Thymus (tissue), 11 donors: Measurements from ENCODE around the gene RNF5. TPM values are rescaled to one million over a fixed set of nuclear protein-coding genes. Genes with fewer than 3 reads are reported as not detected.
A peak's percentile ranks its signal among the peaks of the same experiment; 100 is the strongest.

Source experiments
- DNase-seq, 9 donors: peaks; one replicate each; pipeline ENCODE4 v3.0.0-alpha.2; 2013; ENCODE audit warnings: low spot score in 9 of 9, low read depth in 6 of 9, missing footprints in 1 of 9
- H3K27ac ChIP-seq, 2 donors: one replicate each; pipeline ENCODE4 v1.5.1; 2013; ENCODE audit warnings: control low read depth in 1 of 2, low read depth in 1 of 2, low read length in 1 of 2, mild to moderate bottlenecking in 1 of 2, moderate library complexity in 1 of 2
- H3K27me3 ChIP-seq, 2 donors: one replicate each; pipeline ENCODE4 v1.5.1; 2013; ENCODE audit warnings: low read length in 1 of 2; ENCODE audit not compliant: control insufficient read depth in 2 of 2, insufficient read depth in 1 of 2
- H3K36me3 ChIP-seq, 2 donors: one replicate each; pipeline ENCODE4 v1.5.1; 2013; ENCODE audit warnings: low read length in 1 of 2, mild to moderate bottlenecking in 1 of 2, moderate library complexity in 1 of 2; ENCODE audit not compliant: control insufficient read depth in 2 of 2, insufficient read depth in 2 of 2
- H3K4me1 ChIP-seq, 2 donors: one replicate each; pipeline ENCODE4 v1.5.1; 2013; ENCODE audit warnings: low read length in 2 of 2; ENCODE audit not compliant: control insufficient read depth in 2 of 2, insufficient read depth in 2 of 2
- H3K4me3 ChIP-seq, 2 donors: one replicate each; pipeline ENCODE4 v1.5.1; 2013; ENCODE audit warnings: low read length in 2 of 2, control low read depth in 1 of 2, mild to moderate bottlenecking in 1 of 2
- H3K9me3 ChIP-seq, 2 donors: one replicate each; pipeline ENCODE4 v1.5.1; 2013; ENCODE audit warnings: low read length in 1 of 2, mild to moderate bottlenecking in 1 of 2; ENCODE audit not compliant: control insufficient read depth in 2 of 2, insufficient read depth in 1 of 2
- WGBS: extraction: QIAGEN DNeasy Blood & Tissue Kit; methylation state at CpG from one replicate; pipeline ENCODE4 v1.1.7; 2013; 5-methylcytosine and 5-hydroxymethylcytosine counted together
- polyA plus RNA-seq: library from polyadenylated mRNA; stranded (reverse); fragments of 200-250 nt; gene quantifications from one replicate; pipeline ENCODE4 v1.2.3, GENCODE V29; 2013
- total RNA-seq: library from RNA; stranded (reverse); fragments of 120-200 nt; gene quantifications from one replicate; pipeline ENCODE4 v1.2.4, GENCODE V29; 2013
- donor health status: healthy.

The RNF5 gene
- total and polyA plus RNA-seq, 2 donors, result 62.8 to 77.3 TPM

- no peak for DNase-seq
- WGBS, result 98% methylated on average over 11 of the region's 11 CpGs
- Histone ChIP-seq H3K9me3 (no peaks in the 10 kb centered on the region), H3K4me3 (no peak overlapping the region), H3K27ac (no peak overlapping the region), H3K4me1 (peaks cover 9 to 18% of the 10 kb centered on the region in 2 donors), H3K36me3 (peaks cover 53 to 56% of the 10 kb centered on the region in 2 donors), H3K27me3 (no peaks in the 10 kb centered on the region)
These were observed 7.9 kb upstream of the RNF5 start for GRCh38 chr6:32170294-32170693.

DNA sequence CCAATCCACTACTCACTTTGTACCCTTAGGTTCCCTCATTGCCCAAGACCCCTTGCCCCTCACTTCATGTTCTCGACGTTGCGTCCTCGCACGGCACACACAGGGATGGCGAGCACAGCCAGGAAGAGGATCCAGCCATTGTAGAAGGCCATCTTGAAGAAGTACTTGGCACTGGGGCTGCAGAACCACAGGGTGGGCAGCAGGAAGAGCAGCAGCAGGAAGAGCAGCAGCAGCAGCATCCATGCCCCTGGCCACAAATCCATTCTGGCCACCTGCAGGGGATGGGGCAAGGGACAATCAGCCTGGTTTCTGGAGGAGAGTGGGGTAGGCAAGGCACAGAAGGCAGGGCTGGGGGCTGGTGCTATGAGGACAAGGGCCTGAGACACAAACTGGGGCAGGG lies 7.0 kb upstream of the RNF5 start:
- Histone ChIP-seq H3K36me3 (peaks cover 47 to 51% of the 10 kb centered on the region in 2 donors), H3K4me1 (peaks cover 12 to 23% of the 10 kb centered on the region in 2 donors), H3K4me3 (no peak overlapping the region), H3K27ac (no peak overlapping the region), H3K9me3 (peaks cover 0 to 4% of the 10 kb centered on the region in 2 donors), H3K27me3 (no peaks in the 10 kb centered on the region)
- DNase-seq, result no peak
- 98% methylated on average over 6 of the region's 6 CpGs for WGBS

GRCh38 chr6:32173051-32173727 lies 5.0 kb upstream of the RNF5 start:
- Histone ChIP-seq H3K9me3 (peaks cover 0 to 4% of the 10 kb centered on the region in 2 donors), H3K4me1 (peaks cover 20 to 37% of the 10 kb centered on the region in 2 donors), H3K4me3 (no peak overlapping the region), H3K27me3 (no peaks in the 10 kb centered on the region), H3K27ac (peak overlapping the region; percentile 8 to 54), H3K36me3 (peaks cover 30 to 33% of the 10 kb centered on the region in 2 donors)
- DNase-seq, result no peak
- 80% methylated on average over 4 of the region's 4 CpGs for WGBS

DNA sequence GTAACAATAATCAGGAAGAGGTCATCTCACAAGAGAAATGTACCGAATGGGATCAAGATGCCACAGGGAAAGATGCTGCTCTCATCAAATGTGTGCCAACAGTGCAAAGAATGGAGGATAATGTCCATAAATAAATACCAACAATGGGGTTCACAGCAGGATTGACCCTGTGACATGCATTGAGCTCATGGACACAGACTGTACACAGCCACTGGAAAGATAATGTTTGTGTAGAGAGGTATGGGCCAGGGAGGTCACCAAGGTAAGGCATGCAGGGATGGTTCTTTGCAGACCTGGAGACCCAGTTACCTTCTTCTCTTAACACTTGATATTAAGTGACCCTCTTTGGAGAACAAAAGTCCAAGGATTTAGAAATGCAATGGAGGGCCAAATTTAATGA lies 3.8 kb upstream of the RNF5 start:
- Histone ChIP-seq H3K4me3 (no peak overlapping the region), H3K27ac (no peak overlapping the region), H3K27me3 (no peaks in the 10 kb centered on the region), H3K9me3 (peaks cover 0 to 4% of the 10 kb centered on the region in 2 donors), H3K36me3 (peaks cover 18 to 21% of the 10 kb centered on the region in 2 donors), H3K4me1 (peaks cover 23 to 47% of the 10 kb centered on the region in 2 donors)
- 96% methylated on average over 1 of the region's 1 CpG for WGBS
- no peak for DNase-seq

DNA sequence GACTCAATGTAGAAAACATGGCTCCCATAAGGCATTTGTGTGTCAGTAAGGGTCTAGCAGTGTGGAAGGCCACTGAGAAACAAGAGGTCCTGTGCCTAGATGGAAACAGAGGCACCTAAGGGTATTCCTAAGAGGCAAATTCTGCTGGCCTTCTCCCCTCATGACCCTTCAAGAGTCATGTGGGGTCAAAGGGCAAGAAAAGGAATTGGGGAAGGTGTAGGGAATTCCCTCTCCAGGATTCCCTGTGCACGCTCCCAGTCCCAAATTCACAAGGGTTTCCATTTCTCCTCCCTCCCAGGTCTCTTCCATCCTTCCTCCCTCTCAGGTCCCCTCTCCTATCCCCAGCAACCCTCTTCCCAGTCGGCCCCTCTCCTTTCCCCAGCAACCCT lies 2.9 kb upstream of the RNF5 start:
- peaks cover 0 to 4% of the 10 kb centered on the region in 2 donors for H3K9me3 ChIP-seq
- no peak for DNase-seq
- H3K4me1 ChIP-seq, result peaks cover 26 to 54% of the 10 kb centered on the region in 2 donors
- WGBS, result 49% methylated on average over 2 of the region's 2 CpGs
- peaks cover 17% of the 10 kb centered on the region in 2 donors for H3K36me3 ChIP-seq
- peak overlapping the region; percentile 80 to 97 for H3K4me3 ChIP-seq
- no peaks in the 10 kb centered on the region for H3K27me3 ChIP-seq
- peak overlapping the region; percentile 58 to 76 for H3K27ac ChIP-seq

DNA sequence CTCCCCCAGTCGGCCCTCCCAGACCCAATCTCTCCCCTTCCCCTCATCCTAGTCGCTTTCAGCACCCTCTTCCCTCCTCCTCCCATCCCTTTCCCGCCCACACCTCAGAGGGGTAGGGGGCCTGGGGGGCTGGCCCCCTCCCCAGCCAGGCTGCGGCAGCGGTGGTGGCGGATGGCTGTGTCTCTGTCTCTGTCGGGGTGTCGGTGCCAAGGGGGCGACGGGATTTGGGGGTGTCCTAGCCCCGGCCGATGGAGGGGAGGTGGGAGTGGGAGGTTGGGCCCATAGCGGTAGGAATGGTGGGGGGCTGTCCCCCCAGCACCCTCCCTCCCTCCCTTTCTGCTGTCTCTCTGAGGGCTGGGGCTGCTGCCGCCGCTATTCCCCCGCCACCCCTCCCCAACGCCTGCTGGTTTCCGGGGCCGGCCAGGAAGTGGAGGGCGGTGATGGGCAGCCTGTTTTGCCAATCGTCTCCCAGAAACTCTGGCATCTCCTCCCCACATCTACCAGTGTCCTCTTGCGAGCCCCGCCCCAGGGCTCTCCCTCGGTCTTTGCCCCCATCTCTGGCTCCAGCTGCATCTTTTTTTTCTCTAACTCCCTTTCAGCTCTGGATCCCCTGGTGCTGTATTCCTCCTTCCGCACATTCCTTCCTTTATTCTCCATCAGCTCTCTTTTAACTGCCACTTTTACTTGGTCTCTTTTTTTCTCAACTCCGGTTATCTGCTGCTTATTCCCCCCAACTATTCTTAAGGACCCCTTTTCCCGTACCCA lies 2.3 kb upstream of the RNF5 start, which contains the start of gene AGPAT1:
AGPAT1 (minus strand) TSS at position 374 of the 765 bp plus-strand sequence. CDS start 4,588 bp downstream, outside the sequence.
- Histone ChIP-seq H3K9me3 (peaks cover 0 to 4% of the 10 kb centered on the region in 2 donors), H3K4me1 (peaks cover 26 to 54% of the 10 kb centered on the region in 2 donors), H3K27me3 (no peaks in the 10 kb centered on the region), H3K27ac (peak within 1 kb of the TSS; percentile 95 to 97), H3K4me3 (peak within 1 kb of the TSS; percentile 80 to 97), H3K36me3 (peaks cover 16 to 17% of the 10 kb centered on the region in 2 donors)
- under 1% methylated on average over 27 of the region's 27 CpGs for WGBS
- peak; percentile 92 to 99 (median 97) for DNase-seq

DNA sequence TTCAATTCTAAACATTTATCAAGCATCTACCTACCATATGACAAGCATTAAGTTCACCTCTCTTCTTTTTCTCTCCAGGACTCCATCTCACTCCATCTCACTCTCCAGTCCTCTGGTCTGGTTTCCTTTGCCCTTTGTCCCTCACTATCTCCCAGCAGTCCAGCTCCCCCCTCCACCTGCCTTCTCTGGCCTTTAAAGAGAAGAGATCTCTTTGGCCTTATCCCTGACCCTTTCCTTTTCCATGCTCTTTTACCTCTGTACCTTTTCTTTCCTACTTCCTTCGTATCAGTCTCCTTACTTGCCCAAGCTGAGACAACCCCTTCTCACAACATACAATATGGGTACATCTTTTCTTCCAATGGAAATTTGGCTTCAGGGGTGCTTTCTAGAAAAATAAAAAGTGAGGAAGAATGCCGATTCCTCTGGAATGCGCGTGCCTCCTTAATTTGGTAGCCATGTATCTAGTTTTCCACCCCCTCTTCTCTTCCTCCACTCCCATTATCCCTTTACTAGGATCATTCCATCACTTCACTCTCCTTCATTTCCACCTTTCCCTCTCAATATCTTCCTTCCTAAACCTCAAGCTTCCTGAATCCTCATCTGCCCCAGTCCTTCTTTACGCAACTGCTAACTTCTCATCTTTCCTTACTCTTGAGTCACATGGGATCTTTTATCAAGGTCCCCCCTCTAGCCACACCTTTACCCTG lies 1.6 kb upstream of the RNF5 start:
- peaks cover 26 to 54% of the 10 kb centered on the region in 2 donors for H3K4me1 ChIP-seq
- H3K9me3 ChIP-seq, result peaks cover 0 to 4% of the 10 kb centered on the region in 2 donors
- H3K27me3 ChIP-seq, result no peaks in the 10 kb centered on the region
- peak overlapping the region; percentile 95 to 97 for H3K27ac ChIP-seq
- DNase-seq, result peak in 1 of 9 donors; percentile 24
- H3K36me3 ChIP-seq, result peaks cover 16 to 20% of the 10 kb centered on the region in 2 donors
- WGBS, result 42% methylated on average over 5 of the region's 5 CpGs
- H3K4me3 ChIP-seq, result peak overlapping the region; percentile 79 to 80

- peak overlapping the region; percentile 95 to 97 for H3K27ac ChIP-seq
- peak overlapping the region; percentile 79 to 80 for H3K4me3 ChIP-seq
- peaks cover 19 to 26% of the 10 kb centered on the region in 2 donors for H3K36me3 ChIP-seq
- no peaks in the 10 kb centered on the region for H3K27me3 ChIP-seq
- H3K4me1 ChIP-seq, result peaks cover 26 to 55% of the 10 kb centered on the region in 2 donors
- peaks cover 0 to 4% of the 10 kb centered on the region in 2 donors for H3K9me3 ChIP-seq
- 1% methylated on average over 20 of the region's 20 CpGs for WGBS
- DNase-seq, result peak in 3 of 9 donors; percentile 55 to 81 (median 55)
These were observed 920 bp upstream of the RNF5 start for GRCh38 chr6:32177183-32177787.
